NCI-H345 (cell line): ENCODE measurements around the gene ARL6IP5.

Source experiments
- DNase-seq: peaks from one replicate; lab custom pipeline; 2025; lab: John Stamatoyannopoulos, UW

ARL6IP5 gene

DNA sequence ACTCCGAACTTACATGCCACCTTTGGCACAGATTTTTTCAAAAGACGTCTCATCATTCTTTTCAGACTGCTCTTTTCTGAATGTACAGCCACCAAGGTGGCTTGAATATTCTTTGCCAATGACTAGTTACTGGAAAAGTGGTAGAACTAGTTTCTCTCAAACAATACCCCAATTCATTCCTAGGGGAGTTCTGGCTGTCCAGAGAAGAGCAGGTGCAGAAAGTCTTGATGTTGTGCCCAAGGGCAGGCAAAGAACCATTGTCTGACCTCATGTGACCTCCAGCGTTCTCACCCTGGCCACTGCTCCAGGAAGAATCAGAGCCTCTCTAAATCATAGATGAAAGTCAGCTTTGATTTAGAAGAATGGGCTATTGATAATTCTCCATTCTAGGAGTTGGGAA, 32.2 kb downstream of the ARL6IP5 start:
- peak; percentile 29 for DNase-seq

DNA sequence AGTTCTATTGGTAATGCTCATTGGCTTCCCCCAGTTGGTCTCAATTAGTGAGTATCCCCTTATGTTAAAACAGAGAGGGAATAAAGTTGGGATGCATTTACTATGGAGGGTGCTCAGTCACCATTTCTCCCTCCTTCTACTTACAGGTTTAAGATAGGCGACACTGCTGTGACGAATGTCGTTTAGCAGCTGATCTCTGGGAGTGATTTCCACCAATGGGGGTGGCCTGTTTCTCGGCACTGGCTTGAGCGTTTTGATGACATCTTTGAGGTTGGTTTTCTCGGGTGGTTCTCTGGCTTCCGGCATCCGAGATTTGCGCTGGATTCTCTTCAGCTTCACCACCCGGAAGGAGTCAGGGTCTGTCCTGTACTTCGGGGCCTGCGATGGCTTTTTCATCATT, 33.8 kb downstream of the ARL6IP5 start:
- DNase-seq: no peak

DNA sequence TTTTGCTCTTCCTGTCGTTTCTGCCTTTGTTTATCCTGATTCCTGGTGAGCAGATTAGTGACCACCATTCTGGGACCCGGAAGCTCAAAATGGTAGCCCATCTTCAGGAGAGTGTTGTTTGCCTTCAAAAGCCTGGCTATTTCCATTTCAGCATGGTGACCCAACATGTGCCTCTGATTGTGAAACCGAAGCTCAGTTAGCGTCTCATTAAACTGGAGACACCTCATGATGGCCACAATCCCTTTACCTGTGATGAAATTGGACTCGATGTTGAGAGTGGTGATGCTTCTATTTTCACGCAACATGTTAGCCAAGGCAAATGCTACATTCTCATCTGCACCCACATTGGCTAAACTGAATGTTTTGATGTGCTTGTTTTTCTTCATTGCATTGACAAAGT, 34.4 kb downstream of the ARL6IP5 start:
- DNase-seq: no peak

- no peak for DNase-seq
Measured at GRCh38 chr3:69119681-69120080, 34.9 kb downstream of the ARL6IP5 start.

GRCh38 chr3:69120879-69121464, 36.2 kb downstream of the ARL6IP5 start:
- DNase-seq: peak; percentile 68

DNA sequence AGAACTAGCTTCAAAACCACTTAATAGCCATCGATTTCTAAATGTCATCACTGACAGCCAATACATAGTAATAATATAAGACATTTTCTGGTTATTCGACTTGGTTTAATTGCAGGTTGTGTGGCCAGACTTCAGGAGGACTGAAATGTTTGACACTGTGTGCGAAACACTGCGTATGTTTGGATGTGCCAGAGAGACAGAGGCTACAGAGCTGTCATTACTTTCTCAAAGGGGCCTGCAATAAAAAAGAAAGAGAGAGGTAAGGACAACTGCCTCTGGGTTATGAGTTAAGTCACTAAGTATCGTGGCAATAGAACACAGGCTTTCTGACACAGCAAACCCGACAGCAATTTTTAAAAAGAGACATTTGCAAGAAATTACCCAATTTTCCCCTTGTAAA, 36.8 kb downstream of the ARL6IP5 start:
- DNase-seq: no peak

DNA sequence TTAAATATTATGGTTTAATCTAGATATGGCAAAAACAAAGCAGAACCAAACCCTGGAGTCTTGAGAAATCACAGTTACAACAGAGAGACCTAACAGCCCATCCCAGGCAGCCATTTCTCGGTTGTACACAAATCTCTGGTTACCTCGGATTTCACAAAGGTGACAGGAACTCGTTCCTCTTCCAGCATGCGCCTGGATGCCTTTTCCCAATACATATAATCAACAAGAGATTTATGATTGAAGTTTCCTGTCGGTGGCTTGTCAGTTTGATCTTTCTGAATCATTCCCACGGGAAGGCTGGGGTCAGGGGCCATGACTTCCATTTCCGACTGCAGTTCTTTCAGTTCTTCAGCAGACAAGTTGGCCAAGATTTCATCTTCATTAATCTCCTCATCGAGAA, 37.2 kb downstream of the ARL6IP5 start:
- no peak for DNase-seq

DNA sequence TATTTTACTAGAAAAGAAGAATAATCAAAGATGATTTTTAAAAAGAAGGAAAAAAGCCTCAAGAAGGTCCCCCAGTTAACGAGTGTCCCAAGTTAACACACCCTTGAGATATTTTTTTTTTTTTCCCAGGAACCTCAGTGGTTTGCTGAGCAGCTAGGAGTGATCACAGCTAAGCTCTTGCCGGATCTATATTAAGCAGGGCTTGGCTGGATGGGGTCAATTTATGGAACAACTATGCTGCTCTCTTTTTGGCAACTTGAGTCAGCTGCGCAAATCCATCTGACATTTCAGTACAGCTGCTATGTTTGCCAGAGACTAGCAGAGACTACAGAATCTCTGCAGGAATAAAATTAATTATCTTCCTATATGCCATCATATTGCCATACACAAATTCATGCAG, 37.7 kb downstream of the ARL6IP5 start, which contains the start of gene LMOD3:
Gene LMOD3, minus strand, starts transcription at position 193 of the 400 bp plus-strand sequence. CDS start 209 bp downstream, outside the sequence.
- DNase-seq: no peak

GRCh38 chr3:69126216-69126615, 41.5 kb downstream of the ARL6IP5 start:
- no peak for DNase-seq

GRCh38 chr3:69126999-69127398, 42.3 kb downstream of the ARL6IP5 start:
- DNase-seq: no peak

DNA sequence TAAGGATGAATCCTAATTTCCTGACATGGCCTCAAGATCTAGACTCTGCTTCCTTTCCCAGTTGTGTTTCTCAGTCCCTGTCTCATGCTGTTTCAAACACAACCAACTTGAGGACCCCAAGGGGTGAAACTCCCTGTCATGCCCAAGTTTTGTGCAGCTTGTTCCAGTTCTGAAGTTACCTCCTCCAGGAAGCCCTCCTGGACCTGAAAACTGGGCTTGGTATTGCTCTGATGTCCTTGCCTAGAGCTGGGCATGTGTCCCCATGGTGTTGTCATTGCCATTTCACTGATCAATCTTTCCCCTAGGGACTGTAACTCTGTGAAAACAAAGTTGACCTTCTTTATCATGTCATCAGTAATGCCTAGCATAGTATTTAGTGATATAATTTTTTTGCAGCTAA, 43.8 kb downstream of the ARL6IP5 start:
- DNase-seq: no peak

GRCh38 chr3:69129531-69129930, 44.8 kb downstream of the ARL6IP5 start:
- no peak for DNase-seq

- DNase-seq: no peak
Measured at GRCh38 chr3:69130689-69131088, 46.0 kb downstream of the ARL6IP5 start.

DNA sequence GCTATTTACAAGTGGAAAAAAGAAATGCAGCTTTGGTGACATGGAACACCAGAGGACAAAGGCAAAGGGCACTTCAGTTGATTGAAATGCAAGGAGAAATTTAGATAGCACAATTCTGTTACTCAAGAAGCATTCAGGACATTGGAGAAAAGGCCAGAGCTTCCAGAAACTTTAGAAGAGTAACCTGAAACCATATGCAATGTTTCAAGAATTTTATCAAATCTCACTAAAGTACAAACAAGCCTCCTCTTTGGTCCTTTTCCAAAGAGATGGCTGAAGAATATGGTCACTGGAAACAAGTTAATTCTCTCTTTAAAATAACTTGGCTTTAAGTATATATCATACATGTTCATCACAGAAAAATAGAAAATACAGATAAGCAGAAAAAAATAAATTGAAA, 52.3 kb downstream of the ARL6IP5 start:
- DNase-seq: no peak

GRCh38 chr3:69137412-69137811, 52.7 kb downstream of the ARL6IP5 start:
- DNase-seq: no peak

DNA sequence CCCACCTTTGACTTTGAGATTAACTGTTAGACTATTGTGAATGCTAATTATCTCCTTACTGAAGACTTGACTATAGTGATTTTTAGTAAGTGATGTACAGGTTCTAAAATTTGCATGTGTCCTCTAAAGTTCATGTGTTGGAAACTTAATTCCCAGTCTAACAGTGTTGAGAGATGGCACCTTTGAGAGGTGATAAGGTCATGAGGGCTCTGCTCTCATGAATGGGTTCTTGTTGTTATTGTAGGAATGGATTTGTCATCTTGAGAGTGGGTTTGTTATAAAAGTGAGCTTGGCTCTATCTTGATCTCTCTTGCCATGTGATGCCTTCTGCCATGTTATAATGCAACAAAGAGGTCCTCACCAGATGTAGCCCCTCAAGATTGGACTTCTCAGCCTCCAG, 56.6 kb downstream of the ARL6IP5 start:
- DNase-seq: no peak

DNA sequence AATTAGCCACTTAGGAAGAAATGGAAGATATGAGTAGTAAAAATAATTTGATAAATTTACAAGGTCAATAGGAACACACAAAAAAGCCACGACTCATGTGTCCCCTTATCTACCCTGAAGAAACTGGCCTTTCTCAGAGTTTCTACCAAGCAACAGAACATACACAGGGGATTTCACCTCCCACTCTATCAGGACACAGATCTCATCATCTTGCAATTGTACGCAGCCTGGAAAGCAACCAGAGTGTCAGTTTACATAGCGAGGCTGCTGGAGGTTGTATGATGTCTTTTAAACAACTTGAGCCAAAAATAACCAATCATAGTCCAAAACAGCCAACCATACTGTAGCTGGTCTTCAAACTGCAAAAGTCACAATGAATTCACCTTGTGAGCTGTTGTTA, 57.4 kb downstream of the ARL6IP5 start:
- no peak for DNase-seq

GRCh38 chr3:69142797-69143454, 58.2 kb downstream of the ARL6IP5 start:
- DNase-seq: no peak

GRCh38 chr3:69143612-69144011, 58.9 kb downstream of the ARL6IP5 start:
- peak; percentile 26 for DNase-seq

DNA sequence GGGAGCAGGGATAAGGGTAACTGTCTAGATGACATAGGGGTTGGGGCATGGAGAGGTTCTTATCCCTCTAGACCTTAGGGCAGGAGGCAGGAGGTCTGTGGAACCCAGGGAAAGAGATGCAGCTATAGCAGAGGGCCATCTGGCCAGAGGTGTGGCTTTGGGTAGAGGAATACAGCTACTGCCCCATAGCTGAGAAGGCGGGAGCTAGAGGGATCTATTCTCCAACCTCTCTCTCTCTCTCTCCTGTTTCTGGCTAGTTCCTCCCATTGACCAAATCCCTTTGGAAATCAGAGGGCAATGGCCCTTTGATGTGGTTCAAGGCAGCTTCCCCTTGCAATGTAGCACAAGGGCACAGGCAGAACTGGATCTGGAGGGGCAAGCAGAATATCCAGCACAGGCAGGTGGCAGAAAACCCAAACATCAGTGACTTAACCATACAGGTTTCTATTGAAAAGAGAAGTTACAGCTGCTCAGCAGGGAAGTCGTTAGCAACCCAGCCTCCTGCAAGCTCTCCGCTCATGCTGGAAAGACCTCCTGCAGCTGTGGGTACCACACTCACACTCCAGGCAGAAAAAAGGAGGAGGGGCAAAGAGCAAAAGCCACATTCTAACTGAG, 60.0 kb downstream of the ARL6IP5 start:
- DNase-seq: peak; percentile 76

- DNase-seq: no peak
Measured at GRCh38 chr3:69145688-69146087, 61.0 kb downstream of the ARL6IP5 start.

GRCh38 chr3:69149586-69149985, 64.8 kb downstream of the ARL6IP5 start:
- no peak for DNase-seq
